Lung (tissue), 12 donors: ENCODE measurements around the gene RABGAP1. TPM values are rescaled to one million over a fixed set of nuclear protein-coding genes. Genes with fewer than 3 reads are reported as not detected.

Experiments
- ATAC-seq: fragments of 200-7000 bp; cut with Tn5 transposase; one replicate; pipeline ENCODE4 v1.9.1; 2020; ENCODE audit warnings: moderate number of reproducible peaks; ENCODE audit not compliant: insufficient read depth, low FRiP score
- DNase-seq, 3 donors: peaks; one replicate each; pipeline ENCODE4 v3.0.0-alpha.2; 2013 to 2017
- H3K27ac ChIP-seq, 2 donors: one replicate each; pipeline ENCODE4 v1.5.1; 2013; ENCODE audit warnings: mild to moderate bottlenecking in 2 of 2, moderate library complexity in 2 of 2, control low read depth in 1 of 2, inconsistent platforms in 1 of 2, low read depth in 1 of 2, low read length in 1 of 2
- H3K27me3 ChIP-seq, 3 donors: one replicate each; pipeline ENCODE4 v1.5.1; 2013; ENCODE audit warnings: low read length in 2 of 3; ENCODE audit not compliant: control insufficient read depth in 3 of 3, insufficient read depth in 3 of 3
- H3K36me3 ChIP-seq, 4 donors: one replicate each; pipeline ENCODE4 v1.5.1; 2013; ENCODE audit warnings: low read length in 4 of 4, mild to moderate bottlenecking in 1 of 4, moderate library complexity in 1 of 4; ENCODE audit not compliant: control insufficient read depth in 4 of 4, insufficient read depth in 4 of 4
- H3K4me1 ChIP-seq, 5 donors: one replicate each; pipeline ENCODE4 v1.5.1; 2013; ENCODE audit warnings: low read length in 5 of 5, mild to moderate bottlenecking in 2 of 5, moderate library complexity in 1 of 5; ENCODE audit not compliant: control insufficient read depth in 5 of 5, insufficient read depth in 5 of 5
- H3K4me3 ChIP-seq: one replicate; pipeline ENCODE4 v1.5.1; 2013; ENCODE audit warnings: mild to moderate bottlenecking, control low read depth, moderate library complexity
- H3K9ac ChIP-seq, 2 donors: one replicate each; pipeline ENCODE4 v1.5.1; 2013; ENCODE audit warnings: low read length in 2 of 2, control low read depth in 1 of 2; ENCODE audit not compliant: insufficient read depth in 1 of 2
- H3K9me3 ChIP-seq, 4 donors: one replicate each; pipeline ENCODE4 v1.5.1; 2013; ENCODE audit warnings: low read length in 3 of 4, mild to moderate bottlenecking in 1 of 4, moderate library complexity in 1 of 4; ENCODE audit not compliant: control insufficient read depth in 4 of 4, insufficient read depth in 3 of 4
- CTCF ChIP-seq: IDR thresholded peaks from 2 replicates; pipeline ENCODE4 v1.5.1; 2012; ENCODE audit warnings: mild to moderate bottlenecking; ENCODE audit errors: control extremely low read depth, extremely low read depth
- WGBS, 2 donors: extraction: QIAGEN DNeasy Blood & Tissue Kit; methylation state at CpG; one replicate each; pipeline ENCODE4 v1.1.7; 2013; 5-methylcytosine and 5-hydroxymethylcytosine counted together
- polyA plus RNA-seq, 2 donors: library from polyadenylated mRNA; stranded (reverse); fragments of 200-250 nt; gene quantifications; one replicate each; pipeline ENCODE4 v1.2.1, GENCODE V29; 2013
- total RNA-seq, 2 donors: library from RNA; depleted of rRNA in 1 of 2; stranded (reverse); fragments of >200 nt in 1 of 2; gene quantifications; one replicate each; pipeline ENCODE4 v1.2.1, GENCODE V29; 2014 to 2021
- donor health status: control.
- donor health status: control.
- donor health status: Bipolar disorder and iron deficiency.
- donor health status: healthy.
- donor health status: DM: yes; HTN: yes; CAD: no.

RABGAP1 gene
- total and polyA plus RNA-seq, 4 donors: 9.6 to 103 (median 34.9) TPM

GRCh38 chr9:123080444-123080843 is 139.6 kb downstream of the RABGAP1 start:
- DNase-seq (no peak), ATAC-seq (no peak)
- H3K27ac ChIP-seq: no peak overlapping the region
- 37 to 75% methylated on average over 3 of the region's 3 CpGs for WGBS, 2 donors
- H3K4me1 ChIP-seq: no peaks in the 10 kb centered on the region
- peaks cover 8 to 37% (median 26%) of the 10 kb centered on the region in 4 donors for H3K36me3 ChIP-seq
- no peak overlapping the region for H3K4me3 ChIP-seq
- H3K9ac ChIP-seq: no peak overlapping the region
- no peaks in the 10 kb centered on the region for H3K9me3 ChIP-seq
- TF ChIP-seq CTCF: no peak
- H3K27me3 ChIP-seq: no peaks in the 10 kb centered on the region

DNA sequence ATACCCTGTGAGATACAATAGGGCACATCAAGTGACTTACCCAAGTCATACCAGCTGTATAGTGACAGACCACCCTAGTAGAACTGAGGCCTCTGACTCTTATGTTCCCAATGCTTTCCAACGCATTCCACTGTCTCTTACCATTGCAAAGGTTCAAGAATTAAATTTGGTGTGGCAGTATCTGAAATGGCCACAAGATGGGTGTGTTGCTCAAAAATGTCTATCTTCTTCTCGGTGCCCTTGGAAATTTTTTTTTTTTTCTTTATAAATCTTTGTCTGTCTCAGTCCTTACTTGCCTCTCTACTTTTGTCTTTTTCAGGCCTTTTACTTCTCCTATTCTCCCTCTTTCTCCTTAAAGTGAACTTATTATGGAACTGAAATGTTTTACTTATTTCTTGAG is 141.0 kb downstream of the RABGAP1 start:
- ATAC-seq: no peak

GRCh38 chr9:123083680-123084079 is 142.9 kb downstream of the RABGAP1 start:
- ATAC-seq (no peak), DNase-seq (no peak)
- peaks cover 0 to 2% (median 0%) of the 10 kb centered on the region in 5 donors for H3K4me1 ChIP-seq
- peaks cover 0 to 2% (median 0%) of the 10 kb centered on the region in 4 donors for H3K9me3 ChIP-seq
- H3K27me3 ChIP-seq: no peaks in the 10 kb centered on the region
- no peak overlapping the region for H3K27ac ChIP-seq
- no peak overlapping the region for H3K4me3 ChIP-seq
- 78 to 87% methylated on average over 6 of the region's 6 CpGs for whole genome bisulfite sequencing, 2 donors
- H3K9ac ChIP-seq: no peak overlapping the region
- TF ChIP-seq CTCF: no peak
- H3K36me3 ChIP-seq: peaks cover 15 to 35% (median 22%) of the 10 kb centered on the region in 4 donors

More for the DNA sequence above, 141.0 kb downstream of the RABGAP1 start:
- no peak overlapping the region for H3K27ac ChIP-seq
- no peak overlapping the region for H3K4me3 ChIP-seq
- TF ChIP-seq CTCF: no peak
- H3K36me3 ChIP-seq: peaks cover 8 to 34% (median 23%) of the 10 kb centered on the region in 4 donors
- WGBS, 2 donors: 46 to 52% methylated on average over 2 of the region's 2 CpGs
- H3K27me3 ChIP-seq: no peaks in the 10 kb centered on the region
- H3K9me3 ChIP-seq: no peaks in the 10 kb centered on the region
- DNase-seq: peak; percentile 32 to 67 (median 66)
- no peak overlapping the region for H3K9ac ChIP-seq
- peaks cover 0 to 2% (median 0%) of the 10 kb centered on the region in 5 donors for H3K4me1 ChIP-seq

DNA sequence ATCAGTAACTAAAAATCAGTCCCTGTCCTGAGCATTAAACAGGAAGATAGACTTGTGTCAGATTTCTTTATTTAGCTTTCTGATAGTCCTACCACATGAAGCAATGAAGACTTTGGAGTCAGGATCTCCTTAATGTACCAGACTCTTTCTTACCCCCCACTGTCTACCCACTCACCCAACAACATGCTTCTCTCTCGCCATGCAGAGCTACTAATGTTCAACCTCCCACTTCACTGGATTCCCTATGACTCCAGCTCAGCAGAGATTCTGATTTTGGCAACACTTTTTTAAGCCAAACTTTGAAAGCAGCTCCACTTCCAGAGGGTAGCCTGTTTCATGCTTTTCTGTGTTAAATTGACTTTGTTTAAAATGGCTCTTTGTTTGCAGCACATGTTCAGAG is 143.4 kb downstream of the RABGAP1 start:
- Histone ChIP-seq H3K27ac (no peak overlapping the region), H3K27me3 (no peaks in the 10 kb centered on the region), H3K4me1 (peaks cover 0 to 7% (median 0%) of the 10 kb centered on the region in 5 donors), H3K9me3 (peaks cover 0 to 2% (median 0%) of the 10 kb centered on the region in 4 donors), H3K4me3 (no peak overlapping the region), H3K36me3 (peaks cover 15 to 37% (median 22%) of the 10 kb centered on the region in 4 donors), H3K9ac (no peak overlapping the region)
- DNase-seq (no peak), ATAC-seq (no peak)
- TF ChIP-seq CTCF: no peak
- WGBS, 2 donors: 97 to 99% methylated on average over 1 of the region's 1 CpG
